Neural cell (in vitro differentiated cells): ENCODE results near the gene NUDC. TPM values are rescaled to one million over a fixed set of nuclear protein-coding genes. Genes with fewer than 3 reads are reported as not detected.

ENCODE experiments used
- H2AFZ ChIP-seq: fragments of 200-600, 300-800 bp; sonication (generic), shearing (Covaris generic); 2 replicates; pipeline ENCODE4 v1.6.0; 2014; ENCODE audit warnings: low read depth, mild to moderate bottlenecking, antibody characterized with exemption, low read length, moderate library complexity
- H3F3A ChIP-seq: fragments of 200-600 bp; shearing (Covaris generic); 2 replicates; pipeline ENCODE4 v1.6.1; 2016; ENCODE audit warnings: mild to moderate bottlenecking, moderate library complexity, mixed read lengths, antibody characterized with exemption, low read length; ENCODE audit not compliant: insufficient read depth, poor library complexity, severe bottlenecking
- H3K27ac ChIP-seq: fragments of 200-600, 300-800 bp; sonication (generic), shearing (Covaris generic); 2 replicates; pipeline ENCODE4 v1.5.1; 2014; ENCODE audit warnings: mild to moderate bottlenecking, low read length, moderate library complexity
- H3K27me3 ChIP-seq: fragments of 300-800, 200-600 bp; sonication (generic), shearing (Covaris generic); 2 replicates; pipeline ENCODE4 v1.6.0; 2014; ENCODE audit warnings: mild to moderate bottlenecking, low read depth, low read length, moderate library complexity; ENCODE audit not compliant: insufficient read depth
- H3K36me3 ChIP-seq: fragments of 300-800, 200-600 bp; sonication (generic), shearing (Covaris generic); 2 replicates; pipeline ENCODE4 v1.5.1; 2014; ENCODE audit warnings: mild to moderate bottlenecking, antibody characterized with exemption, low read length, moderate library complexity; ENCODE audit not compliant: insufficient read depth
- H3K4me2 ChIP-seq: fragments of 300-800, 200-600 bp; sonication (generic), shearing (Covaris generic); 2 replicates; pipeline ENCODE4 v1.6.0; 2014; ENCODE audit warnings: mild to moderate bottlenecking, low read length
- H3K4me3 ChIP-seq: fragments of 300-800, 200-600 bp; sonication (generic), shearing (Covaris generic); 2 replicates; pipeline ENCODE4 v1.5.1; 2014; ENCODE audit warnings: mild to moderate bottlenecking, low read length, moderate library complexity
- H3K79me2 ChIP-seq: fragments of 200-600 bp; shearing (Covaris generic); replicated peaks from 2 replicates; pipeline ENCODE4 v1.6.0; 2014; ENCODE audit warnings: mild to moderate bottlenecking, low read length, moderate library complexity; ENCODE audit not compliant: insufficient read depth
- H3K9ac ChIP-seq: fragments of 300-800, 200-600 bp; sonication (generic), shearing (Covaris generic); 2 replicates; pipeline ENCODE4 v1.6.1; 2016; ENCODE audit warnings: mild to moderate bottlenecking, low read length, mixed read lengths
- H3K9me2 ChIP-seq: fragments of 200-600 bp; shearing (Covaris generic); 2 replicates; pipeline ENCODE4 v1.6.1; 2016; ENCODE audit warnings: mild to moderate bottlenecking, low read length, mixed read lengths; ENCODE audit not compliant: insufficient read depth
- H3K9me3 ChIP-seq: fragments of 200-600, 300-800 bp; sonication (generic), shearing (Covaris generic); 2 replicates; pipeline ENCODE4 v1.6.1; 2016; ENCODE audit warnings: mild to moderate bottlenecking, mixed run types, low read length, moderate library complexity, mixed read lengths
- H4K20me1 ChIP-seq: fragments of 200-600 bp; shearing (Covaris generic); 2 replicates; pipeline ENCODE4 v1.6.1; 2016; ENCODE audit warnings: mild to moderate bottlenecking, mixed run types; ENCODE audit not compliant: insufficient read depth
- CTCF ChIP-seq: fragments of 450-650 bp; IDR thresholded peaks from 2 replicates; pipeline ENCODE4 v1.5.1; 2014; ENCODE audit warnings: antibody characterized with exemption, mild to moderate bottlenecking, moderate library complexity; ENCODE audit not compliant: poor library complexity, severe bottlenecking
- EP300 ChIP-seq: fragments of 450-650 bp; conservative IDR thresholded peaks from 2 replicates; pipeline ENCODE4 v1.6.1; 2014; ENCODE audit warnings: antibody characterized with exemption, mild to moderate bottlenecking, moderate library complexity; ENCODE audit not compliant: poor library complexity, severe bottlenecking
- EZH2 ChIP-seq: fragments of 200-600, 300-800 bp; shearing (Covaris generic), sonication (generic); IDR thresholded peaks from 2 replicates; pipeline ENCODE4 v1.6.1; 2014; ENCODE audit warnings: antibody characterized with exemption, low read length, borderline replicate concordance, mild to moderate bottlenecking; ENCODE audit not compliant: insufficient read depth, poor library complexity, severe bottlenecking
- MXI1 ChIP-seq: fragments of 450-650 bp; conservative IDR thresholded peaks from 2 replicates; pipeline ENCODE4 v1.6.1; 2014; ENCODE audit warnings: antibody characterized with exemption, mild to moderate bottlenecking; ENCODE audit not compliant: poor library complexity, severe bottlenecking
- POLR2AphosphoS5 ChIP-seq: IDR thresholded peaks from 2 replicates; pipeline ENCODE4 v1.6.1; 2012
- RAD21 ChIP-seq: fragments of 450-650 bp; conservative IDR thresholded peaks from 2 replicates; pipeline ENCODE4 v1.6.1; 2014; ENCODE audit warnings: antibody characterized with exemption, mild to moderate bottlenecking, moderate library complexity
- REST ChIP-seq: IDR thresholded peaks from 2 replicates; pipeline ENCODE4 v1.6.1; 2012; ENCODE audit warnings: borderline replicate concordance
- SMC3 ChIP-seq: fragments of 450-650 bp; conservative IDR thresholded peaks from 2 replicates; pipeline ENCODE4 v1.6.1; 2014; ENCODE audit warnings: antibody characterized with exemption, mild to moderate bottlenecking, moderate library complexity; ENCODE audit not compliant: poor library complexity
- TAF1 ChIP-seq: IDR thresholded peaks from 2 replicates; pipeline ENCODE4 v1.6.1; 2012; ENCODE audit warnings: low read depth
- polyA plus RNA-seq: library from polyadenylated mRNA; depleted of rRNA; stranded (reverse); fragments of >200 nt; gene quantifications from 2 replicates; pipeline ENCODE4 v1.2.3, GENCODE V29; 2014

NUDC gene
- polyA plus RNA-seq, 1 donor from 2014 or later: 20.6 TPM

- TF ChIP-seq CTCF (no peak), REST (no peak), EP300 (no peak), SMC3 (no peak), POLR2AphosphoS5 (no peak), RAD21 (no peak), EZH2 (no peak), TAF1 (no peak), MXI1 (no peak)
- H3F3A ChIP-seq: no peaks in the 10 kb centered on the region
- H3K9me3 ChIP-seq: no peaks in the 10 kb centered on the region
- H3K27ac ChIP-seq: no peak overlapping the region
- H3K27me3 ChIP-seq: peaks cover 34% of the 10 kb centered on the region
- no peaks in the 10 kb centered on the region for H3K79me2 ChIP-seq
- no peaks in the 10 kb centered on the region for H4K20me1 ChIP-seq
- no peaks in the 10 kb centered on the region for H3K9me2 ChIP-seq
- no peak overlapping the region for H3K9ac ChIP-seq
- H3K4me3 ChIP-seq: no peak overlapping the region
- no peak overlapping the region for H2AFZ ChIP-seq
- no peaks in the 10 kb centered on the region for H3K36me3 ChIP-seq
- H3K4me2 ChIP-seq: no peak overlapping the region
Measured at GRCh38 chr1:26956321-26956720, 34.8 kb downstream of the NUDC start.

GRCh38 chr1:26957306-26957705, 35.8 kb downstream of the NUDC start:
- no peak overlapping the region for H3K4me3 ChIP-seq
- TF ChIP-seq EZH2 (no peak), REST (no peak), CTCF (no peak), EP300 (no peak), RAD21 (no peak)
- H3K79me2 ChIP-seq: no peaks in the 10 kb centered on the region
- H3K9me2 ChIP-seq: no peaks in the 10 kb centered on the region
- no peak overlapping the region for H2AFZ ChIP-seq
- H4K20me1 ChIP-seq: no peaks in the 10 kb centered on the region
- H3F3A ChIP-seq: no peaks in the 10 kb centered on the region
- no peak overlapping the region for H3K4me2 ChIP-seq
- no peak overlapping the region for H3K9ac ChIP-seq
- no peak overlapping the region for H3K27ac ChIP-seq
- H3K36me3 ChIP-seq: no peaks in the 10 kb centered on the region
- no peaks in the 10 kb centered on the region for H3K9me3 ChIP-seq
- H3K27me3 ChIP-seq: peaks cover 44% of the 10 kb centered on the region
